ENCODE measurements around the gene PTPRJ.

GRCh38 chr11:48002561-48002960 is 22.2 kb downstream of the PTPRJ start:
- TF ChIP-seq CTCF (IDR thresholded peaks at IDR 0.05; ENCODE audit: poor library complexity, severe bottlenecking) (no peak), EZH2 (IDR thresholded peaks at IDR 0.05; ENCODE audit: borderline replicate concordance, insufficient read depth, low read length, poor library complexity, severe bottlenecking) (no peak), POLR2AphosphoS5 (IDR thresholded peaks at IDR 0.05) (no peak), RAD21 (conservative IDR thresholded peaks at IDR 0.05) (no peak), MXI1 (conservative IDR thresholded peaks at IDR 0.05; ENCODE audit: poor library complexity, severe bottlenecking) (no peak), SMC3 (conservative IDR thresholded peaks at IDR 0.05; ENCODE audit: poor library complexity) (no peak), REST (IDR thresholded peaks at IDR 0.05; ENCODE audit: borderline replicate concordance) (no peak)
